ENCODE results near the gene NDUFB6. TPM values are rescaled to one million over a fixed set of nuclear protein-coding genes. Genes with fewer than 3 reads are reported as not detected.
"Not testable (repeated sequence)": the region's sequence is repeated elsewhere in the genome, so short reads cannot be mapped to it uniquely, and the experiment has no call there.

NDUFB6 gene
- total RNA-seq, 2 experiments from 2014 or later, result 47.5 to 57.7 TPM

GRCh38 chr9:32566770-32567169 lies 6.2 kb downstream of the NDUFB6 start:
- Mint-ChIP-seq H3K4me3 (no peak overlapping the region), H3K4me1 (ENCODE audit: low read depth) (peaks cover 25% of the 10 kb centered on the region), H3K36me3 (ENCODE audit: low read depth) (peaks cover 39% of the 10 kb centered on the region), H3K27ac (no peak overlapping the region), H3K27me3 (ENCODE audit: low read depth) (no peaks in the 10 kb centered on the region), H3K9me3 (ENCODE audit: insufficient read depth) (no peaks in the 10 kb centered on the region)
- no peak for DNase-seq
- no peak for ATAC-seq
- CTCF ChIA-PET, result interaction anchor here (1.8 to 3.2 kb wide), 3 partner anchors 13 to 188 kb away, joined by 5 to 19 read pairs (median 17); no protein-coding TSS in a partner anchor
- POLR2A ChIA-PET, result interaction anchor here (1.5 to 1.6 kb wide), 3 partner anchors 15 to 458 kb away, joined by 3 to 7 read pairs (median 4); partner anchors contain the start of genes RIGI, SMIM27 and TOPORS

GRCh38 chr9:32565967-32566366 lies 7.0 kb downstream of the NDUFB6 start:
- no peak overlapping the region for H3K4me3 Mint-ChIP-seq
- ChIA-PET POLR2A (interaction anchor here (1.5 to 1.7 kb wide), 4 partner anchors 14 to 459 kb away, joined by 3 to 7 read pairs (median 4); partner anchors contain the start of genes RIGI, SMIM27 and TOPORS), CTCF (interaction anchor here (0.6 to 3.2 kb wide), 4 partner anchors 14 to 465 kb away, joined by 3 to 19 read pairs (median 11); no protein-coding TSS in a partner anchor)
- ATAC-seq (peak; percentile 42), DNase-seq (no peak)
- H3K9me3 Mint-ChIP-seq (ENCODE audit: insufficient read depth), result no peaks in the 10 kb centered on the region
- peak overlapping the region; percentile 78 for H3K27ac Mint-ChIP-seq
- peaks cover 20% of the 10 kb centered on the region for H3K4me1 Mint-ChIP-seq (ENCODE audit: low read depth)
- H3K27me3 Mint-ChIP-seq (ENCODE audit: low read depth), result no peaks in the 10 kb centered on the region
- H3K36me3 Mint-ChIP-seq (ENCODE audit: low read depth), result peaks cover 39% of the 10 kb centered on the region

- ATAC-seq, result no peak
- Mint-ChIP-seq H3K36me3 (ENCODE audit: low read depth) (peaks cover 10% of the 10 kb centered on the region), H3K9me3 (ENCODE audit: insufficient read depth) (no peaks in the 10 kb centered on the region), H3K27ac (no peak overlapping the region), H3K4me1 (ENCODE audit: low read depth) (peaks cover 11% of the 10 kb centered on the region), H3K4me3 (no peak overlapping the region), H3K27me3 (ENCODE audit: low read depth) (no peaks in the 10 kb centered on the region)
- no peak for DNase-seq
- POLR2A ChIA-PET, result no interaction called here
- CTCF ChIA-PET, result interaction anchor here (9.8 kb wide), 1 partner anchor 179 kb away, joined by 85 read pairs; no protein-coding TSS in a partner anchor
Observed at GRCh38 chr9:32558408-32558934, 14.5 kb downstream of the NDUFB6 start.

DNA sequence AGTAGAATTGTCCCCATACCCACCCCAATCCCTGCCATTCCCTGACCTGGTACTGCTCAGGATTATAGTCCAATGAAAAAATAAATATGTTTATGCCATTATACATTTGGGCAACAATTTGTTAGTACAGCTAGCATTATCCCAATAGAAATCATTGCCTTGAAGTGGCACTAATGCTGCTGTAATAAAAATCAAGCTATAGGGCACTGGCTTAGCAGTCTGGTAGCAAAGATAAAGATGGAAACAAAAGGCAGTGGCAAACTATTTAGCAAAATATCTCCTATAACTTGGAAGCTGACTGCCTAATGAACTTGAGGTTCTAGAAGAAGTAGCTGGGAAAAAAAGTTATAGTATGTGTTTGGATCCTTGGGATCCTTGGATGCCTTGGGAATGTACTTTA lies 18.4 kb downstream of the NDUFB6 start:
- CTCF ChIA-PET, result interaction anchor here (1.3 to 9.8 kb wide), 4 partner anchors 14 to 176 kb away, joined by 3 to 85 read pairs (median 14); partner anchors contain the start of gene NDUFB6
- Mint-ChIP-seq H3K27ac (no peak overlapping the region), H3K4me1 (ENCODE audit: low read depth) (peaks cover 22% of the 10 kb centered on the region), H3K27me3 (ENCODE audit: low read depth) (no peaks in the 10 kb centered on the region), H3K4me3 (no peak overlapping the region), H3K9me3 (ENCODE audit: insufficient read depth) (no peaks in the 10 kb centered on the region), H3K36me3 (ENCODE audit: low read depth) (peaks cover 21% of the 10 kb centered on the region)
- POLR2A ChIA-PET, result interaction anchor here (1.2 kb wide), 1 partner anchor 29 kb away, joined by 3 read pairs; no protein-coding TSS in a partner anchor
- DNase-seq, result no peak
- ATAC-seq, result no peak

DNA sequence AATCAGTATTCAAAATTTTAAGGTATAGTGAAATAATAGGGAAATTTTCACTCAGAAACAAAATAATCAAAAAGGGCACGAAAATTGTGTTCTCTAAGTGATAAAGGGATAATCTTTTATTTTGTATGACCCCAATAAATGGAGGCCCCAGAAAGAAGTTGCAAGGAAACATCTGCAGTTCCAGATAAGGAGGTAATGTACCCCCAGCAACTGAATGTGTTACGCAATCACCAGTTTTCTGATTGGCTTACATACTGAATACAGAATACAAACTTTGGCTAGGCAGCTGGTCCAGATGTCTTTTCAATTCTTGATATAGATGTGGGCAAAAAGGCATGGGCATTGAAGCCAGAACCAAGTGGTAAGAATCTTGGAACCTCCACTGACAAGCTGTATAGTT lies 18.9 kb downstream of the NDUFB6 start:
- no peaks in the 10 kb centered on the region for H3K9me3 Mint-ChIP-seq (ENCODE audit: insufficient read depth)
- H3K27me3 Mint-ChIP-seq (ENCODE audit: low read depth), result no peaks in the 10 kb centered on the region
- ATAC-seq (no peak), DNase-seq (no peak)
- H3K4me3 Mint-ChIP-seq, result peak overlapping the region; percentile 31
- H3K36me3 Mint-ChIP-seq (ENCODE audit: low read depth), result peaks cover 20% of the 10 kb centered on the region
- ChIA-PET CTCF (interaction anchor here (1.3 to 9.8 kb wide), 4 partner anchors 14 to 175 kb away, joined by 3 to 85 read pairs (median 14); partner anchors contain the start of gene NDUFB6), POLR2A (no interaction called here)
- peaks cover 22% of the 10 kb centered on the region for H3K4me1 Mint-ChIP-seq (ENCODE audit: low read depth)
- H3K27ac Mint-ChIP-seq, result no peak overlapping the region

DNA sequence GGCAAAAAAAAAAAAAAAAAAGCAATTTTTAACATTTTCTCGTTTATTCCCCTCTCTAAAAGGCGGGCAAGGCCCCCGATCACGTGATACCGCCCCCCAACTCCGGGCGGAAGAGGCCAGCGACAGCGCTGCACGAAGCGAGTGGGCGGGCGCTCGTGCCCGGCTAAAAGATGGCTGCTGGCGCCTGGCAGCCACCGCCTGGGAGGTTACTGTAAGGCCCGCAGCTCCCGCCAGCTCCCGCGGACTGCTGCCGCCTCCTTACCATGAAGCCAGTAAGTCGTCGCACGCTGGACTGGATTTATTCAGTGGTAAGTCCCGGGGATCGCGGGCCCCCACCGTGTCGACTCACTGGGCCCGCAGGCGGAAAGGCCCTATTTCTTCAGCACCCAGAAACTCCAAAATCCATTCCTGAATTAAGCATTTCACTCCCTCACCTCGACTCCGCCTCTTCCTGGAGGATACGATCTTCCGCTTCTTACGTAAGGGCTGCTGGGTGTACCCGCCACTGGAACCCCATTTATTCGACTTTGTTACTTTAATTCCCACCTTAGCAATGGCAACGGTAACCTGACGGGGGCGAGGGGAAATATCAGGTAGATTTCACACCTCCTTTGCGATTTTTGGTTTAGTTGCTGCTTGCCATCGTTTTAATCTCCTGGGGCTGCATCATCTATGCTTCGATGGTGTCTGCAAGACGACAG lies 20.6 kb downstream of the NDUFB6 start, which contains the start of the genes SMIM27 and TOPORS:
Gene SMIM27 (plus strand): TSS at position 156 of the 701 bp plus-strand sequence. CDS start 108 bp downstream, at position 264.
Gene TOPORS (minus strand): TSS at position 415 of the 701 bp plus-strand sequence. CDS start 150 bp downstream, at position 265.
- Mint-ChIP-seq H3K36me3 (ENCODE audit: low read depth) (peaks cover 27% of the 10 kb centered on the region), H3K4me3 (peak within 1 kb of the TSS; percentile 89), H3K9me3 (ENCODE audit: insufficient read depth) (no peaks in the 10 kb centered on the region), H3K27me3 (ENCODE audit: low read depth) (no peaks in the 10 kb centered on the region), H3K4me1 (ENCODE audit: low read depth) (peaks cover 28% of the 10 kb centered on the region), H3K27ac (peak within 1 kb of the TSS; percentile 99)
- CTCF ChIA-PET, result interaction anchor here (0.9 to 9.8 kb wide), 5 partner anchors 21 to 1263 kb away, joined by 3 to 85 read pairs (median 27); partner anchors contain the start of genes NDUFB6 and RIGI
- ATAC-seq, result peak; percentile 78
- POLR2A ChIA-PET, result interaction anchor here (0.6 to 4.6 kb wide), 6 partner anchors 9 to 473 kb away, joined by 3 to 44 read pairs (median 8); partner anchors contain the start of genes DNAJA1, NDUFB6 and RIGI
- peak; percentile 93 for DNase-seq

GRCh38 chr9:32551276-32552051 lies 21.5 kb downstream of the NDUFB6 start:
- no peaks in the 10 kb centered on the region for H3K9me3 Mint-ChIP-seq (ENCODE audit: insufficient read depth)
- H3K27ac Mint-ChIP-seq, result peak overlapping the region; percentile 99
- H3K4me3 Mint-ChIP-seq, result peak overlapping the region; percentile 89
- CTCF ChIA-PET, result interaction anchor here (0.9 to 9.8 kb wide), 12 partner anchors 11 to 1264 kb away, joined by 3 to 85 read pairs (median 7); partner anchors contain the start of genes ACO1, NDUFB6 and RIGI
- POLR2A ChIA-PET, result interaction anchor here (0.9 to 4.6 kb wide), 7 partner anchors 10 to 473 kb away, joined by 3 to 44 read pairs (median 7); partner anchors contain the start of genes DNAJA1, NDUFB6 and RIGI
- H3K27me3 Mint-ChIP-seq (ENCODE audit: low read depth), result no peaks in the 10 kb centered on the region
- DNase-seq (peak; percentile 62), ATAC-seq (peak; percentile 20)
- H3K4me1 Mint-ChIP-seq (ENCODE audit: low read depth), result peaks cover 30% of the 10 kb centered on the region
- H3K36me3 Mint-ChIP-seq (ENCODE audit: low read depth), result peaks cover 29% of the 10 kb centered on the region

DNA sequence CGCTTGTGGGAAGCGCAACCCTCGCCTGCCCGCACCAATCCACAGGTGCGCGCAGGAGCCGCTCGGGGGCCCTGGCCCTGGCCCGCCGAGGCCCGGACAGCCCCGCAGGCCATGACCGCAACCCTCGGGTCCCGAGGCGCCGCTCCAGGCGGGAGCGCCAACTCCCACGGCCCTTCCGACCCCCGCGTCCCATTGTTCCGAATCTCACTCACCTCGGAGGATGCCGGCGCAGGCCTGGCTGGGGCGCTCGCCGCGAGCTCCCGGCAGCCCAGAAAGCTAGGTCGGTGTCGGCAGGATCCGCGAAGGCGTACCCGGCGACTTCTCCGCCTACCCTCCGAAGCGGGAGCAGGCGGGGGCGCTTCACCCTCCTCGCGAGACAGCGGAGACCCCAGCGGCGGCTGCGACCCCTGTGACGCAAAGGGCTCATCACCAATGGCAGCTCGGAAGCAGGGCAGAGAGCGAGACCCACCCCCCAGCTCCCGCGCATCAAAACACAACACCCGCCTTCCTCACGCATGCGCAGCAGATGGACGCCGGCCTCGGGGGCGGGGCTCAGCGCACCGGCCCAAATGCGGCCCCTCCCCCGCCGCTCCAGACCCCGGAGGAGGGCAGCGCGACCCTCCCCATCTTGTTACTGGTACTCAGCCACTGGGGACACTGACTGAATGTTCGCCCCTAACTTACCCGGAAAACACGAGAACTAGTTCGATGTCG lies 22.2 kb downstream of the NDUFB6 start:
- H3K9me3 Mint-ChIP-seq (ENCODE audit: insufficient read depth), result no peaks in the 10 kb centered on the region
- peak overlapping the region; percentile 89 for H3K4me3 Mint-ChIP-seq
- CTCF ChIA-PET, result interaction anchor here (1.0 to 9.8 kb wide), 10 partner anchors 12 to 172 kb away, joined by 4 to 85 read pairs (median 7); partner anchors contain the start of genes ACO1, NDUFB6 and RIGI
- peak; percentile 81 for ATAC-seq
- peaks cover 30% of the 10 kb centered on the region for H3K4me1 Mint-ChIP-seq (ENCODE audit: low read depth)
- DNase-seq, result peak; percentile 95
- peak overlapping the region; percentile 99 for H3K27ac Mint-ChIP-seq
- POLR2A ChIA-PET, result interaction anchor here (1.0 to 4.6 kb wide), 6 partner anchors 15 to 474 kb away, joined by 3 to 44 read pairs (median 5); partner anchors contain the start of genes DNAJA1, NDUFB6 and RIGI
- peaks cover 29% of the 10 kb centered on the region for H3K36me3 Mint-ChIP-seq (ENCODE audit: low read depth)
- H3K27me3 Mint-ChIP-seq (ENCODE audit: low read depth), result no peaks in the 10 kb centered on the region

- ATAC-seq (no peak), DNase-seq (no peak)
- H3K9me3 Mint-ChIP-seq (ENCODE audit: insufficient read depth), result no peaks in the 10 kb centered on the region
- peaks cover 29% of the 10 kb centered on the region for H3K36me3 Mint-ChIP-seq (ENCODE audit: low read depth)
- ChIA-PET CTCF (interaction anchor here (1.0 to 9.8 kb wide), 10 partner anchors 12 to 171 kb away, joined by 4 to 85 read pairs (median 7); partner anchors contain the start of genes ACO1, NDUFB6 and RIGI), POLR2A (interaction anchor here (1.0 to 4.6 kb wide), 4 partner anchors 16 to 475 kb away, joined by 4 to 44 read pairs (median 5); partner anchors contain the start of genes DNAJA1, NDUFB6 and RIGI)
- H3K27ac Mint-ChIP-seq, result peak overlapping the region; percentile 67
- H3K27me3 Mint-ChIP-seq (ENCODE audit: low read depth), result no peaks in the 10 kb centered on the region
- peak overlapping the region; percentile 89 for H3K4me3 Mint-ChIP-seq
- H3K4me1 Mint-ChIP-seq (ENCODE audit: low read depth), result peaks cover 30% of the 10 kb centered on the region
Observed at GRCh38 chr9:32550150-32550561, 22.8 kb downstream of the NDUFB6 start.

- not testable (repeated sequence) for H3K27ac Mint-ChIP-seq
- CTCF ChIA-PET, result interaction anchor here (1.0 to 4.3 kb wide), 3 partner anchors 23 to 169 kb away, joined by 3 to 19 read pairs (median 9); partner anchors contain the start of gene RIGI
Observed at GRCh38 chr9:32548213-32548612, 24.7 kb downstream of the NDUFB6 start.

More at GRCh38 chr9:32548213-32548612, 24.7 kb downstream of the NDUFB6 start:
- not testable (repeated sequence) for ATAC-seq; H3K9me3 Mint-ChIP-seq (ENCODE audit: insufficient read depth); H3K4me3 Mint-ChIP-seq; H3K27me3 Mint-ChIP-seq (ENCODE audit: low read depth); DNase-seq
- H3K36me3 Mint-ChIP-seq (ENCODE audit: low read depth), result peaks cover 30% of the 10 kb centered on the region
- peaks cover 24% of the 10 kb centered on the region for H3K4me1 Mint-ChIP-seq (ENCODE audit: low read depth)
- POLR2A ChIA-PET, result interaction anchor here (1.0 kb wide), 1 partner anchor 23 kb away, joined by 4 read pairs; no protein-coding TSS in a partner anchor
